Stimulated activated CD8-positive, alpha-beta memory T cell treated with anti-CD3 and anti-CD28 coated beads, Interleukin-4, amount 100 ng/mL, for 1 hour (primary cell): ENCODE data around the gene RGPD8.

Experiments used
- DNase-seq, 2 donors: peaks; one replicate each; pipeline ENCODE4 v3.0.0-alpha.2; 2020; ENCODE audit warnings: low read depth in 2 of 2, low spot score in 1 of 2

Gene RGPD8

DNA sequence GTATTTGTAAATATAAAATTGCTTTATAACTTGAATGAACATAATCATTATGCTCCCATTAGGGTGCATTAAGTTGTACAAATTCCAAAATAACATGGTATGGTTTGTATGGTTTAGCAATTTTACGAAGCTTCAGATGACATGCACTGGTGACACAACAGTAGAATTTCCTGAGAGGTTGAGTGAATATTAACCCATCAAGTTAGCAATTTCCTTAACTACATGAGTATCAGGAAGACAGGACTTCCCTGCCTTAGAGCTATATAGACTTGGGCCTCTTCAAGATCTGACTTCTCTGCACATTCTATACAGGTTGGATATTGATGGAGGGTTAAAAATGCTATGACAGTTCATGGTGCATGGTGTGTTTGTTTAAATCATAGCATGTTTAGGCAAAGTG is 97.8 kb downstream of the RGPD8 start:
- no peak for DNase-seq

DNA sequence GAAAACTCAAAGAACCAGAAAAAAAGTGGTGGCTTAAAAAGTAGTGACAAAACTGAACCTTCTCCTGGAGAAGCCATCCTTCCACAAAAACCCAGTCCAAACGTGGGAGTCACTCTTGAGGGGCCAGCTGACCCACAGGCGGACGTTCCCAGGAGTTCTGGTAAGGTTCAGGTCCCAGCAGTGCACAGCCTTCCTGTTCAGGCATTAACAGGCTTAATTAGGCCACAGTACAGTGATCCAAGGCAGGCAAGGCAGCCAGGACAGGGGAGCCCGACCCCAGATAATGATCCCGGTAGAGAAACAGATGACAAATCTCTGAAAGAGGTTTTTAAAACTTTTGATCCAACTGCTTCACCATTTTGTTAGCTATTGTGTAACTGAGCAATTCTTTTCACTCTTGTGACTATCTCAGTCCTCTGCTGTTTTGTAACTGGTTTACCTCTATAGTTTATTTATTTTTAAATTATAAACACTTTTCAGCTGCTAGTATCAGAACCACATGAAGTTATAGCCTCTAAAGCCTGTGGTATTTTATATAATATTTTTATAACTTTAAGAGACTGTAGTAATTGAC is 101.2 kb downstream of the RGPD8 start:
- DNase-seq, result no peak

DNA sequence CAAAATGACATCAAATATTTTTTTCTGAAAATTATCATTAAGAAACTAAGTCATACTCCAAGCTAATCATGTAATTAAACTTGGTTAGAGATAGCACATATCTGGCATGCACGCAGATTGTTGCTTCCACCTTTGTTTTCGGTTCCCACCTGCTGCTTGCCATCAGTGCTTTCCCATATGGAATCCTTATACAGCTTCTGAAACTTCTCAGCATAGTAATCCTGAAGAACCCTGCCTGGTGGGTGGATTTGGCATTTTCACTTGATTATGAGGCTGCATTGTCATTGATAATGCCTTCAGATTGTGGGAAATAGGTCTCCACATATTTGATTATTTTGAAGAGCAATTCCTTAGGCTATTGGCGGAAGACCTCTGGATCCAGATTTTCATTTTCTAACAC is 110.5 kb downstream of the RGPD8 start:
- DNase-seq, result no peak

DNA sequence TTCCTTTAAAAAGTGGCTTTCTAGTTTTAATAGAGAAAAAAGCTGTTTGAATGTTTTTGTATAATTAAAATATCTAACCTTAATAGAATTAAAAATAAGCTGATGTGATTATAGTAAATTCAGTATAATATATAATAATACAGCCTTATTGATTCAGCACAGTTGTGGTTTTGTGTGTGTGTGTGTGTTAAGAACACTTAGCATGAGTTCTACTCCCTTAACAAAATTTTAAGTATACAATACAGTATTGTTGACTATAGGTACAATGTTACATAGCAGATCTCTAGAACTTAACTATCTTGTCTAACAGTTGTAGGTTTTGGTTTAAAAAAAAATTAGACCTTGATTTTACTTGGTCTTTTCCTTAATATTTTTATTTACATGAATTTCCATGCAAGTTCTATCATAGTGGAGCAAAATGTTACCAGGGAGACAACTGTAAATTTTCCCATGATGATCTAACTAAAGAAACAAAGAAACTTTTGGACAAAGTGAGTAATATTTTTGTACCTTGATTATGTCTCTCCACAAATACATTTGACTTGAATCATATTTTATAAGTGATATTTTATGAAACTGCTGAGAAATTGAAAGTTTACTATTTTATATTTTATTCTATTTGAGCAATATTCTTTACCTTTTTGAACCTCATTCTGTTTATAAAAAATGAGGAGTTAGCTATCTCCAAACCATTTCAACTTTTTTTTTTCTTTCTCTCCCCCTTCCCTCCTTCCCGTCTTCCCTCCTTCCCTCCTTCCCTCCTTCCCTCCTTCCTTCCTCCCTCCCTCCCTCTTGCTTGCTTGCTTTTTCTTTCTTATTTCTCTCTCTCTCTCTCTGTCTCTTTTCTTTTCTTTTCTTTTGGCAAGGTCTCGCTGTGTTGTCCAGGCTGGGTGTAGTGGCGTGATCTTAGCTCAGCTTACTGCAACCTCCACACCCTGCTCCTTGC is 111.8 kb downstream of the RGPD8 start:
- no peak for DNase-seq
